Suprapubic skin (tissue), 4 donors: ENCODE measurements around the gene TUBB6. TPM values are rescaled to one million over a fixed set of nuclear protein-coding genes. Genes with fewer than 3 reads are reported as not detected.

ENCODE experiments used
- DNase-seq, 2 donors: peaks; one replicate each; pipeline ENCODE4 v3.0.0-alpha.2; 2019; ENCODE audit warnings: low spot score in 2 of 2
- H3K27ac ChIP-seq: fragments of 200-600 bp; sonication (generic); one replicate; pipeline ENCODE4 v1.5.1; 2019
- H3K27me3 ChIP-seq: fragments of 200-600 bp; sonication (generic); one replicate; pipeline ENCODE4 v1.5.1; 2019
- H3K36me3 ChIP-seq: fragments of 200-600 bp; sonication (generic); one replicate; pipeline ENCODE4 v1.5.1; 2019
- H3K4me1 ChIP-seq: fragments of 200-600 bp; sonication (generic); one replicate; pipeline ENCODE4 v1.5.1; 2019
- H3K4me3 ChIP-seq: fragments of 200-600 bp; sonication (generic); one replicate; pipeline ENCODE4 v1.5.1; 2019; ENCODE audit warnings: mild to moderate bottlenecking
- H3K9me3 ChIP-seq: fragments of 200-600 bp; sonication (generic); one replicate; pipeline ENCODE4 v1.5.1; 2019
- CTCF ChIP-seq, 2 donors: fragments of 200-600 bp in 1 of 2; fragments of 450-650 bp in 1 of 2; sonication (generic) in 1 of 2; IDR thresholded peaks; one replicate each; pipeline ENCODE4 v1.5.1; 2016 to 2019; ENCODE audit warnings: antibody characterized with exemption in 2 of 2, mild to moderate bottlenecking in 1 of 2, moderate library complexity in 1 of 2
- EP300 ChIP-seq: sonication (generic); formaldehyde crosslinking; IDR thresholded peaks from one replicate; pipeline ENCODE4 v1.6.1; 2017; ENCODE audit warnings: antibody characterized with exemption
- POLR2A ChIP-seq, 2 donors: fragments of 450-650 bp; IDR thresholded peaks; one replicate each; pipeline ENCODE4 v1.6.1; 2017; ENCODE audit warnings: antibody characterized with exemption in 2 of 2, mild to moderate bottlenecking in 2 of 2, moderate library complexity in 2 of 2
- POLR2AphosphoS5 ChIP-seq, 3 donors: sonication (generic); formaldehyde crosslinking; IDR thresholded peaks; one replicate each; pipeline ENCODE4 v1.6.1; 2017; ENCODE audit warnings: antibody characterized with exemption in 3 of 3
- WGBS: methylation state at CpG from one replicate; pipeline ENCODE4 v1.1.5; 2018; 5-methylcytosine and 5-hydroxymethylcytosine counted together
- total RNA-seq, 4 donors: library from RNA; depleted of rRNA; stranded (reverse); fragments of >200 nt; gene quantifications; one replicate each; pipeline ENCODE4 v1.1.0, GENCODE V29; 2016

Gene TUBB6
- total RNA-seq, 4 donors from 2014 or later = 211 to 298 (median 220) TPM

GRCh38 chr18:12271376-12272235, 36.4 kb upstream of the TUBB6 start:
- Histone ChIP-seq H3K9me3 (no peaks in the 10 kb centered on the region), H3K27ac (peak overlapping the region; percentile 26), H3K27me3 (no peaks in the 10 kb centered on the region), H3K4me1 (peaks cover 8% of the 10 kb centered on the region), H3K36me3 (no peaks in the 10 kb centered on the region), H3K4me3 (peak overlapping the region; percentile 43)
- TF ChIP-seq EP300 (no peak), POLR2A (IDR thresholded peaks at IDR 0.05) (no peak), POLR2AphosphoS5 (IDR thresholded peaks at IDR 0.05) (no peak), CTCF (IDR thresholded peaks at IDR 0.05) (peak; percentile 44 to 73)
- 15% methylated on average over 39 of the region's 51 CpGs for WGBS
- DNase-seq = no peak

GRCh38 chr18:12274793-12275192, 33.2 kb upstream of the TUBB6 start:
- TF ChIP-seq POLR2A (IDR thresholded peaks at IDR 0.05) (no peak), POLR2AphosphoS5 (IDR thresholded peaks at IDR 0.05) (no peak), CTCF (IDR thresholded peaks at IDR 0.05) (no peak), EP300 (no peak)
- H3K4me3 ChIP-seq = no peak overlapping the region
- no peaks in the 10 kb centered on the region for H3K9me3 ChIP-seq
- H3K27me3 ChIP-seq = no peaks in the 10 kb centered on the region
- H3K27ac ChIP-seq = no peak overlapping the region
- peaks cover 24% of the 10 kb centered on the region for H3K4me1 ChIP-seq
- WGBS = 93% methylated on average over 4 of the region's 4 CpGs
- H3K36me3 ChIP-seq = no peaks in the 10 kb centered on the region
- DNase-seq = peak in 1 of 2 donors; percentile 25

DNA sequence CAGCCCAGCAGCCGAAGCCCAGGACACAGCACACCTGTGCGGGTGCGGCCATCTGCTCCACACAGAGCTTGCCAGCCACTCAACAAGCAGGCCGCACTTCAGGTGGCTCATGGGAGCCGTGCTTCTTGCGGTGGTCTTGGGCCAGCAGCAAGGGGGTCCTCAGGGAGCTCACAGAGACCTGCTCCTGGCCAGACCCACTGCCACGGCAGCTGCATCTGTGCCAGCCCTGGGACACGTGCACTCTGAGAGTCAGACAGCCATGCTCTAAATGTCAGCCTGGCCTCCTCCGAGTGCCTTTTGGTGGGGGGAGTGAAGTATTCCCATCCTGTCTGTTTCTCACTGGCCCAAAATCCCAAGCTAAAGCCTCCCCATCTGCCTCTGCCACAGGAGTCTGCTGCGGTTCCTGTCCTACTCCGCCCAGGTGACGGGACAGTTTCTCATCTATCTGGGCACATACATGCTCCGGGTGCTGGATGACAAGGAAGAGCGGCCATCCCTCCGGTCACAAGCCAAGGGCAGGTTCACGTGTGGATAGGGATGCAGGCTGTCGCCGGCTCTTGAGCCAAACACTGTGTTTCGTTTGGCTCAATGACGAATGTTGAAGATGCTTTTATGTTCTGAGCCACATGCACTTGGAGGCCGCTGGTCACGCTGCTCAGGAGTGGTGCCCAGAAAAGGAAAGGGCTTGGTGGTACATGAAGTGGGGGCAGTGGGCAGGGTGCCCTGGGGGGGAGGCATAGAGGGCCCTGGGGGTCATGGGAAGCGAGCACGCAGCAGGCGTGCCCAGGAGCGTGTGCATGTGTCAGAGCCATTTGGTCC, 31.1 kb upstream of the TUBB6 start:
- no peak overlapping the region for H3K27ac ChIP-seq
- TF ChIP-seq CTCF (IDR thresholded peaks at IDR 0.05) (no peak), EP300 (no peak), POLR2AphosphoS5 (IDR thresholded peaks at IDR 0.05) (no peak), POLR2A (IDR thresholded peaks at IDR 0.05) (no peak)
- H3K27me3 ChIP-seq = no peaks in the 10 kb centered on the region
- 94% methylated on average over 25 of the region's 26 CpGs for WGBS
- H3K36me3 ChIP-seq = no peaks in the 10 kb centered on the region
- peaks cover 19% of the 10 kb centered on the region for H3K4me1 ChIP-seq
- no peak overlapping the region for H3K4me3 ChIP-seq
- H3K9me3 ChIP-seq = no peaks in the 10 kb centered on the region
- no peak for DNase-seq

- H3K36me3 ChIP-seq = no peaks in the 10 kb centered on the region
- DNase-seq = no peak
- TF ChIP-seq POLR2AphosphoS5 (IDR thresholded peaks at IDR 0.05) = no peak
- TF ChIP-seq POLR2A (IDR thresholded peaks at IDR 0.05) = no peak
- TF ChIP-seq CTCF (IDR thresholded peaks at IDR 0.05) = no peak
- TF ChIP-seq EP300 = no peak
- no peaks in the 10 kb centered on the region for H3K9me3 ChIP-seq
- WGBS = 47% methylated on average over 7 of the region's 7 CpGs
- peaks cover 16% of the 10 kb centered on the region for H3K4me1 ChIP-seq
- H3K4me3 ChIP-seq = peak overlapping the region; percentile 33
- H3K27me3 ChIP-seq = no peaks in the 10 kb centered on the region
- peak overlapping the region; percentile 88 for H3K27ac ChIP-seq
These were observed 29.8 kb upstream of the TUBB6 start for GRCh38 chr18:12278215-12278671.
